ENCODE data around the gene PRR15L.

DNA sequence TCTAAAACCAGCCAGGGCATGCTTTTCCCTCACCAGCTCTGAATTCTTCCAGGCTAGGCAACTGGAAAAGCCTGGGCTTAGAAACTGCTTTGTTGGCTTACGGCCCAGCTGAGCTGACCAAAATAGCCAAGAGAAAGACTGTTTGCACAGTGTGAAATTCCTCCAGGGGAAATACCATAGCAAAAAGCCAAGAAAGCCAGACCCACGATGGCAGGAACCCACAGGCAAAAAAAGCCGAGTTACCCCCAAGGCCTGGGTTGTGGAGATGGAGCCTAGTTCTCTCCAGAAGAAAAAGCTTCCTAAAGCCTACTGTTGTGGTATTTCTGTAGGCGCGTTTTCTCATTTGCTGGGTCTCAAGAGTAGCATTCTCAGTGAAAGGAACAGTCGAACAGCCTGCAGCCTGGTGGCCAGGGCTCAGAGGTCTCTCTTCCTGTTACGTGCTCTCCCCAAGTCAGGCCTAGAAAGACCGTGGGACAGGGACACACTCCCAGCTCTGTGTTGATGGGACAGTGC lies 52.4 kb downstream of the PRR15L start:
- TF ChIP-seq, protein P1, sequence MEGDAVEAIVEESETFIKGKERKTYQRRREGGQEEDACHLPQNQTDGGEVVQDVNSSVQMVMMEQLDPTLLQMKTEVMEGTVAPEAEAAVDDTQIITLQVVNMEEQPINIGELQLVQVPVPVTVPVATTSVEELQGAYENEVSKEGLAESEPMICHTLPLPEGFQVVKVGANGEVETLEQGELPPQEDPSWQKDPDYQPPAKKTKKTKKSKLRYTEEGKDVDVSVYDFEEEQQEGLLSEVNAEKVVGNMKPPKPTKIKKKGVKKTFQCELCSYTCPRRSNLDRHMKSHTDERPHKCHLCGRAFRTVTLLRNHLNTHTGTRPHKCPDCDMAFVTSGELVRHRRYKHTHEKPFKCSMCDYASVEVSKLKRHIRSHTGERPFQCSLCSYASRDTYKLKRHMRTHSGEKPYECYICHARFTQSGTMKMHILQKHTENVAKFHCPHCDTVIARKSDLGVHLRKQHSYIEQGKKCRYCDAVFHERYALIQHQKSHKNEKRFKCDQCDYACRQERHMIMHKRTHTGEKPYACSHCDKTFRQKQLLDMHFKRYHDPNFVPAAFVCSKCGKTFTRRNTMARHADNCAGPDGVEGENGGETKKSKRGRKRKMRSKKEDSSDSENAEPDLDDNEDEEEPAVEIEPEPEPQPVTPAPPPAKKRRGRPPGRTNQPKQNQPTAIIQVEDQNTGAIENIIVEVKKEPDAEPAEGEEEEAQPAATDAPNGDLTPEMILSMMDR (conservative IDR thresholded peaks at IDR 0.05; ENCODE audit: low read depth in 2 of 2) = no peak
- TF ChIP-seq POLR2AphosphoS5 (IDR thresholded peaks at IDR 0.05; ENCODE audit: low read depth) (no peak), EZH2phosphoT487 (IDR thresholded peaks at IDR 0.05; ENCODE audit: unreplicated experiment) (no peak), EZH2 (IDR thresholded peaks at IDR 0.05; ENCODE audit: low read depth, unreplicated experiment) (no peak), NANOG (IDR thresholded peaks at IDR 0.05; ENCODE audit: borderline replicate concordance) (no peak), JUNB (IDR thresholded peaks at IDR 0.05; ENCODE audit: unreplicated experiment) (no peak), ZNF331 (CRISPR knock-in tag; IDR thresholded peaks at IDR 0.05; ENCODE audit: low read depth) (no peak), CREB1 (CRISPR knock-in tag; IDR thresholded peaks at IDR 0.05; ENCODE audit: low read depth) (no peak), ZNF114 (CRISPR knock-in tag; IDR thresholded peaks at IDR 0.05) (no peak)
- TF ChIP-seq, protein P2, sequence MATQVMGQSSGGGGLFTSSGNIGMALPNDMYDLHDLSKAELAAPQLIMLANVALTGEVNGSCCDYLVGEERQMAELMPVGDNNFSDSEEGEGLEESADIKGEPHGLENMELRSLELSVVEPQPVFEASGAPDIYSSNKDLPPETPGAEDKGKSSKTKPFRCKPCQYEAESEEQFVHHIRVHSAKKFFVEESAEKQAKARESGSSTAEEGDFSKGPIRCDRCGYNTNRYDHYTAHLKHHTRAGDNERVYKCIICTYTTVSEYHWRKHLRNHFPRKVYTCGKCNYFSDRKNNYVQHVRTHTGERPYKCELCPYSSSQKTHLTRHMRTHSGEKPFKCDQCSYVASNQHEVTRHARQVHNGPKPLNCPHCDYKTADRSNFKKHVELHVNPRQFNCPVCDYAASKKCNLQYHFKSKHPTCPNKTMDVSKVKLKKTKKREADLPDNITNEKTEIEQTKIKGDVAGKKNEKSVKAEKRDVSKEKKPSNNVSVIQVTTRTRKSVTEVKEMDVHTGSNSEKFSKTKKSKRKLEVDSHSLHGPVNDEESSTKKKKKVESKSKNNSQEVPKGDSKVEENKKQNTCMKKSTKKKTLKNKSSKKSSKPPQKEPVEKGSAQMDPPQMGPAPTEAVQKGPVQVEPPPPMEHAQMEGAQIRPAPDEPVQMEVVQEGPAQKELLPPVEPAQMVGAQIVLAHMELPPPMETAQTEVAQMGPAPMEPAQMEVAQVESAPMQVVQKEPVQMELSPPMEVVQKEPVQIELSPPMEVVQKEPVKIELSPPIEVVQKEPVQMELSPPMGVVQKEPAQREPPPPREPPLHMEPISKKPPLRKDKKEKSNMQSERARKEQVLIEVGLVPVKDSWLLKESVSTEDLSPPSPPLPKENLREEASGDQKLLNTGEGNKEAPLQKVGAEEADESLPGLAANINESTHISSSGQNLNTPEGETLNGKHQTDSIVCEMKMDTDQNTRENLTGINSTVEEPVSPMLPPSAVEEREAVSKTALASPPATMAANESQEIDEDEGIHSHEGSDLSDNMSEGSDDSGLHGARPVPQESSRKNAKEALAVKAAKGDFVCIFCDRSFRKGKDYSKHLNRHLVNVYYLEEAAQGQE (IDR thresholded peaks at IDR 0.05; ENCODE audit: unreplicated experiment) = no peak
